Measurements from ENCODE around the gene PPARGC1A.

PPARGC1A gene

DNA sequence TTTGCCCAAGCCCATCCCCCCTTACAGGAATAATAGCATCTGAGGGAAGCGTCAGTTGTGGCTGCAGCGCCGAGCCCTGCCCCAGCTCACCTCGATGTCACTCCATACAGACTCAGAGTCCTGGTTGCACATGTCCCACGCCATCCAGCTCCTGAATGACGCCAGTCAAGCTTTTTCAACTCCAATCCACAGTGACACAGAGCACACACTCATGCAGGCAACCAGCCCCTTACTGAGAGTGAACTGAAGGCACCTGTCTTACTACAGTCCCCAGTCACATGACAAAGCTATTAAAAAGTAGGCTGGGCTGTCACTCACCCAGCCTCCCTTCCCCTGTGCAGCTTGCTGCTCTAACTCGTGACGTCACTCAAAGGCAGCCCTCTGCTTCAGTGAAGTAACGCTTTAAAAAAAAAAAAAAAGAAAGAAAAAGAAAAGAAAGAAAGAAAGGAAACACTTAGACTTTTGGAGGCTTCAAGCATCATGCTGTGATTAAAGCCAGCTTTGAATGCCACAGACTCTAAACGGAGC, at the start of gene PPARGC1A:
TSS of gene PPARGC1A (minus strand) at position 234 of the 528 bp plus-strand sequence. CDS start at position 144, 90 bp downstream.
- in situ Hi-C loops (cut with MboI; ENCODE audit: low sequenced_read_pairs) = no loop called here

DNA sequence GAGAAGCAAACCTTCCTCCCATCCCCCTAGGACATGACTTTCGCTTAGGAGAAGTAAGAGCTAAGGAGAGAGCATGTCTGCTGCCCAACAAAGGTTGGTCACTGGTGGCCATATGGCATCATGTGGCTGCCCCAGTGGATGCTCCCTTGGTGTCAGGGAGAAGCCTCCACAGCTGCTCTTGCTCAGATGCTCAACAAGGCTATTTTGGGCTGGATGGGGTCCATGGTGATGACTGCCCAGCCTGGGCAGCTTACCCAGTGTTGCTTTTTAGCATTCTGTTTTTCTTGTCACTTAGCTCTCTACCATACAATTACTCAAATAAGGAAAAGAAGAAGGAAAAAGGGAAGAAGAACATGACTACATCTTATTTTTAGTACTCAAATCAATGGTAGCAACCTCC, 48.9 kb upstream of the PPARGC1A start:
- in situ Hi-C loops (cut with MboI; ENCODE audit: low sequenced_read_pairs) = no loop called here

GRCh38 chr4:23937173-23937572, 47.3 kb upstream of the PPARGC1A start:
- in situ Hi-C loops (cut with MboI; ENCODE audit: low sequenced_read_pairs) = no loop called here

DNA sequence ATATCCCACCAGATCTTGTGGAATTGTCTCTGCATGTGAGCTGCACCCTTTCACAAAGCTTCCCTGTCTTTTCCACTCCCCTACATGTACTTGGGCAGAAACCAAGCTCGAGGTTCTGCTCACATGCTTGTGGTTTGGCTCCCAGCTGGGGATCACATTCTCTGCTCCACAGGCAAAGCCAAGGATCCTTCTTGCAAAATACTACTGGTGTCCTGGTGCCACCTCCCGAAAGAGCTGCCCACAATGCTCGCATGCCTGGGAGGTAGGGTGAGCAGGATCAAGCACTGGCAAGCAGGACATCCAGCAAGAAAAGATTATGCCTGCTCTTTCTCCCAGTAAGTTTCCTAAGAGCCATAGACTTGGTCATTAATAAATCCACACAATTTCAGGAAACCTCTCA, 45.1 kb upstream of the PPARGC1A start:
- in situ Hi-C loops (cut with MboI; ENCODE audit: low sequenced_read_pairs) = no loop called here

GRCh38 chr4:23934223-23934622, 44.4 kb upstream of the PPARGC1A start:
- in situ Hi-C loops (cut with MboI; ENCODE audit: low sequenced_read_pairs) = no loop called here

- in situ Hi-C loops (cut with MboI; ENCODE audit: low sequenced_read_pairs) = no loop called here
Measured at GRCh38 chr4:23932901-23933308, 43.1 kb upstream of the PPARGC1A start.

DNA sequence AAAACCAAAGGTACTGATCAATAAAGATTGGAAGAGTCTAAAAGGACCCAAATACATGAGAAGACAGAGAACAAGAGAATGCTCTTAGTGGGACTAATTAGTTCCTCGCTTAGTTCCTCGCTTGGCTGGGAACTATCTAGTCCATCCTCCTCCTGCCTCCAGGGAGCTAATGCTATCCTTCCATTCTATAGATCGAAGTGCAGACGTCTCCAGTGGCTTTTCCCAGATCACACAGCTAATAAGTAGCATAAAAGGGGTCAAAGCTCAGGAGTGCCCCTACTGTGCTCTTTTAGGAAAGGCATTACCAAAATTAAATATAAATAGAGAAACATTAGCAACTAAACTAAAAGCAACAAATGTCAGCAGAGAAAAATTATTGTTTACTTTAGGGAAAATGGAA, 42.3 kb upstream of the PPARGC1A start:
- in situ Hi-C loops (cut with MboI; ENCODE audit: low sequenced_read_pairs) = no loop called here

- in situ Hi-C loops (cut with MboI; ENCODE audit: low sequenced_read_pairs) = no loop called here
Measured at GRCh38 chr4:23931489-23931830, 41.6 kb upstream of the PPARGC1A start.

GRCh38 chr4:23930750-23931488, 41.1 kb upstream of the PPARGC1A start:
- in situ Hi-C loops (cut with MboI; ENCODE audit: low sequenced_read_pairs) = no loop called here

- in situ Hi-C loops (cut with MboI; ENCODE audit: low sequenced_read_pairs) = no loop called here
Measured at GRCh38 chr4:23929248-23929647, 39.4 kb upstream of the PPARGC1A start.

- in situ Hi-C loops (cut with MboI; ENCODE audit: low sequenced_read_pairs) = no loop called here
Measured at GRCh38 chr4:23924556-23924955, 34.7 kb upstream of the PPARGC1A start.

GRCh38 chr4:23923840-23924239, 34.0 kb upstream of the PPARGC1A start:
- in situ Hi-C loops (cut with MboI; ENCODE audit: low sequenced_read_pairs) = no loop called here

DNA sequence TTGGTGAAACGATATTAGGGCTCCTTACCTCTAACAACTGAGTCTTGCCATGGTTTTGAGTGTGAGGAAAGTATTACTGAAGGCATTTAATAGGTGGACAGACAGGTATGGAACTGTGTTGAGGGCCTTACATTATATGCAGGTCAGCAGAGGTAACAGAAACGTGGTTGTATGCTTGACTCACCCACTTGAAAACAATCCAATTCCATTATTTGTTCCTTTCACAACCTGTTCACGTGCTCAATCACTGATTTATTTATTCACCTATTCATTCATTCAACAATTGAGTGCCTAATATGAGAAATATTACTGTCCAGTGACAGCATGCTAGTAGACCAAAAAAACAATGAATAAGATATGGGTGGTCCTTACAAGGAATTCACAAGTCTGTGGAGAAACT, 33.3 kb upstream of the PPARGC1A start:
- in situ Hi-C loops (cut with MboI; ENCODE audit: low sequenced_read_pairs) = no loop called here

GRCh38 chr4:23922541-23923111, 32.8 kb upstream of the PPARGC1A start:
- in situ Hi-C loops (cut with MboI; ENCODE audit: low sequenced_read_pairs) = no loop called here

GRCh38 chr4:23922013-23922412, 32.2 kb upstream of the PPARGC1A start:
- in situ Hi-C loops (cut with MboI; ENCODE audit: low sequenced_read_pairs) = no loop called here

- in situ Hi-C loops (cut with MboI; ENCODE audit: low sequenced_read_pairs) = no loop called here
Measured at GRCh38 chr4:23921447-23921845, 31.6 kb upstream of the PPARGC1A start.

- in situ Hi-C loops (cut with MboI; ENCODE audit: low sequenced_read_pairs) = no loop called here
Measured at GRCh38 chr4:23920716-23921446, 31.0 kb upstream of the PPARGC1A start.

DNA sequence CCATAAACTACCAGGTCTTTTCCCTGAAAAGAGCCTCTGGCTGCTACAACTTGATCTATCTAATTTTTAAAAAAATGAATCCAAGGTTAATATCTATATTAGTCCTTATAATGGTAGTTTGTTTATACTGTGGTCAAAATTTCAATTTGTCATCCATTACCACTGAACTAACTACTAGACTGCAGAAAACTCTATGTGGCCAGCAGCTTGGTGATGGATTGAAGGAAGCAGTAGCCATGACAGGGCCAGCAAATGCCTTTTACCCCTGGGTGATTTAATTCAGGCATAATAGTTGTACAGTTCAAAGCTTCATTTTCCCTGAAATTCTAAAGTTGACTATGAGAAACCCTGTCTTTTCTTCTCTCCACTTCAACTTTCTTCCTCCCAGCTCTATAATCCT, 30.4 kb upstream of the PPARGC1A start:
- in situ Hi-C loops (cut with MboI; ENCODE audit: low sequenced_read_pairs) = no loop called here

- in situ Hi-C loops (cut with MboI; ENCODE audit: low sequenced_read_pairs) = no loop called here
Measured at GRCh38 chr4:23916282-23916681, 26.4 kb upstream of the PPARGC1A start.

DNA sequence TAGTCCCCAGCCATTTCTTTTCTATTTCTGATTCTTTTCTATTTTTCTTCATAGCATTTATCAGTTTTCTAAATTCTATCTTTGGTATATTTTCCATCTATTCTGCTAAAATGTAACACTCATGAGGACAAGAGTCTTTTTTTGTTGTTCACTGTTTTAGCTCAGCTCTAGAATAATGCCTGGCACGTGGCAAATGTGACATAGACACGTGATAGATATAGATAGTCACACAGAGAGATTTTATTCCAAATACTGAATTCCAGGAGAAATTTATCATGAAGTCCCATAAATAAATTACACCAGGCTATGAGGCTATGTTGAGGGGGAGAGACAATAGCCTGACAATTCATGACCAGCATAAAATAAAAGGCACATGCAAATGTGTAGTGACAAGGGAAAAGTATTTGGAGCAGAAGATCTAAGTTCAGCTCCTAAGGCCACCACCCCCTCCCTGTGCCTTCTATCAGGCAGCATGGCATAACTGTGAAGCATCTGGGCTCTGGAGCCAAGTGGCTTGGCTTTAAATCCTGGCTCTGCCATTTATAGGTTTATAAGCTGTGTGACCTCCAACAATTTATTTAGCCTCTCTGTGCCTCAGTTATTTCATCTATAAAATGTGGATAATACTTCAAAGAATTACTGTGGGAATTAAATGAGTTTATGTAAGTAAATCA, 25.7 kb upstream of the PPARGC1A start:
- in situ Hi-C loops (cut with MboI; ENCODE audit: low sequenced_read_pairs) = no loop called here

DNA sequence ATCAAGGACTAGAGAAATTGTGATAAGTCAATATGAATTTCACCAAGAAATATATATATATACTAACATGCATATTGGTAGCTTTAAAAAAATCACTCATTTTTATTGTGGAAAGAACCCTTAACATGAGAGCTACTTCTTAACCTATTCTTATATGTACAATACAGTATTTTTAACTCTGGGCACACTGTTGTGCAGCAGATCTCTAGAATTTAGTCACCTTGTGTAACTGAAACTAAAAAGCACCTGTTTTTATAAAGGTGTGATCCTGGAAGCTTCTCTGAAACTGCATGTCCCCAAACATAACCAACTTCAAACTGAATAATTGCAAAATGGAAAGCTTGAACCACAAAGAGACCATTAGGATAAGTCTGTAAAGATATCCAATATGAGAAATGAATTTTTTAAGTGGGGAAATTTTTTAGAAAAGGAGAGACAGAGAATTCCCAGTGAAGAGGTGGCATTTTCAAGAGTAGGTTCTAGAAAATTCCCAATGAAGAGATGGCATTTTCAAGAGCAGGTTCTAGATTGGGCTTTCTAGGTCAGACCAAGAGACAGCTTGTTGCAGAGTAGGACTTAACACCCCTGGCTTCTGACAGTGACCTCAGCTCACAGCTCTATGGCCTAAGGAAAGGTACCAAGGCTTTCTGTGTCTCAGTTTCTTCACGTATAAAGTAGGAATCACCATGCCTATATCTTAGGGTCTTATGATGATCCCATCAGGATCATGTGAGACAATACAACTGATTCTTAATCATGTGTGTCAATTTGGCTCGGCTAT, 22.0 kb upstream of the PPARGC1A start:
- in situ Hi-C loops (cut with MboI; ENCODE audit: low sequenced_read_pairs) = no loop called here
